CD4-positive, alpha-beta T cell treated with Interleukin-4 for 1 hour (primary cell): ENCODE results near the gene EYS.

ENCODE experiments used
- DNase-seq, 2 donors: peaks; one replicate each; pipeline ENCODE4 v3.0.0-alpha.2; 2020 to 2022

Gene EYS

GRCh38 chr6:64930681-64931080 lies 776.3 kb downstream of the EYS start:
- no peak for DNase-seq

- no peak for DNase-seq
These were observed 781.0 kb downstream of the EYS start for GRCh38 chr6:64926051-64926450.

- no peak for DNase-seq
These were observed 786.8 kb downstream of the EYS start for GRCh38 chr6:64920257-64920656.

GRCh38 chr6:64914124-64914523 lies 792.9 kb downstream of the EYS start:
- no peak for DNase-seq

GRCh38 chr6:64912966-64913365 lies 794.1 kb downstream of the EYS start:
- no peak for DNase-seq

GRCh38 chr6:64908104-64908503 lies 798.9 kb downstream of the EYS start:
- DNase-seq: no peak

- DNase-seq: no peak
These were observed 802.4 kb downstream of the EYS start for GRCh38 chr6:64904616-64905015.

GRCh38 chr6:64902596-64902995 lies 804.4 kb downstream of the EYS start:
- DNase-seq: no peak

GRCh38 chr6:64896939-64897338 lies 810.1 kb downstream of the EYS start:
- no peak for DNase-seq

- DNase-seq: no peak
These were observed 811.1 kb downstream of the EYS start for GRCh38 chr6:64895945-64896344.

- no peak for DNase-seq
These were observed 816.4 kb downstream of the EYS start for GRCh38 chr6:64890609-64891008.

GRCh38 chr6:64889144-64889543 lies 817.9 kb downstream of the EYS start:
- no peak for DNase-seq

GRCh38 chr6:64874776-64875175 lies 832.2 kb downstream of the EYS start:
- no peak for DNase-seq

GRCh38 chr6:64872633-64873032 lies 834.4 kb downstream of the EYS start:
- DNase-seq: no peak

GRCh38 chr6:64861039-64861651 lies 845.9 kb downstream of the EYS start:
- no peak for DNase-seq

- no peak for DNase-seq
These were observed 846.8 kb downstream of the EYS start for GRCh38 chr6:64860203-64860602.

GRCh38 chr6:64850121-64850520 lies 856.9 kb downstream of the EYS start:
- DNase-seq: no peak

GRCh38 chr6:64848467-64848866 lies 858.6 kb downstream of the EYS start:
- DNase-seq: no peak

- no peak for DNase-seq
These were observed 859.6 kb downstream of the EYS start for GRCh38 chr6:64847396-64847795.

GRCh38 chr6:64838726-64839125 lies 868.3 kb downstream of the EYS start:
- no peak for DNase-seq

GRCh38 chr6:64831680-64832079 lies 875.3 kb downstream of the EYS start:
- no peak for DNase-seq

GRCh38 chr6:64817525-64817924 lies 889.5 kb downstream of the EYS start:
- DNase-seq: no peak

GRCh38 chr6:64815718-64816117 lies 891.3 kb downstream of the EYS start:
- no peak for DNase-seq

- DNase-seq: no peak
These were observed 894.9 kb downstream of the EYS start for GRCh38 chr6:64812138-64812537.

- DNase-seq: no peak
These were observed 895.9 kb downstream of the EYS start for GRCh38 chr6:64811119-64811518.

GRCh38 chr6:64807785-64808184 lies 899.2 kb downstream of the EYS start:
- DNase-seq: no peak
